ENCODE measurements around the gene PCSK7.

PCSK7 gene

DNA sequence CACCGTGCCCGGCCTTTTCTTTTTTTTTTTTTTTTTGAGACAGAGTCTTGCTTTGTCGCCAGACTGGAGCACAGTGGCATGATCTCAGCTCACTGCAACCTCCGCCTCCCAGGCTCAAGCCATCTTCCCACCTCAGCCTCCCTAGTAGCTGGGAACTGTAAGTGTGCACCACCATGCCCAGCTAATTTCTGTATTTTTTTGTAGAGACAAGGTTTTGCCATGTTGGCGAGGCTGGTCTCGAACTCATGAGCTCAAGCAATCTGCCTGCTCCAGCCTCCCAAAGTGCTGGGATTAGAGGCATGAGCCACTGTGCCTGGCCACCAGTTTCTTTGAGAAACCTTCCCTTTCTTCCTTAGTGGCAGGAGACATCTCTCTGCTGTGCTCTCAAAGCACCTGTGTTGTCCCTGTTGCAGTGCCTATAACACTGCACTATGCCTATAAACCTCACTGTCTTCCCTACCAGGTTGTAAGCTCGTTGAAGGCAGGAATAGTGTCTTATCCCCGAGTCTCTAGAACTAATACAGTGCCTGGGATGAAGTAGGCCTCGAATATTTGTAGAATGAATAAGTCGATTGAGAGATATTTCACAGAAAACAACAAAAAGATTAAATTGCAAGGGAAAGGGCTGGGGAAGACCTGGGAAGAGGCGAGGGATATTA, 19.0 kb downstream of the PCSK7 start:
- no peak for TF ChIP-seq TAF1 (IDR thresholded peaks at IDR 0.05; ENCODE audit: borderline replicate concordance, insufficient read depth, low read length)
- TF ChIP-seq POLR2AphosphoS5 (IDR thresholded peaks at IDR 0.05; ENCODE audit: low read depth, low read length): no peak
- no peak for TF ChIP-seq SIN3A (IDR thresholded peaks at IDR 0.05; ENCODE audit: borderline replicate concordance, insufficient read depth, low read length)
- TF ChIP-seq, protein P1, sequence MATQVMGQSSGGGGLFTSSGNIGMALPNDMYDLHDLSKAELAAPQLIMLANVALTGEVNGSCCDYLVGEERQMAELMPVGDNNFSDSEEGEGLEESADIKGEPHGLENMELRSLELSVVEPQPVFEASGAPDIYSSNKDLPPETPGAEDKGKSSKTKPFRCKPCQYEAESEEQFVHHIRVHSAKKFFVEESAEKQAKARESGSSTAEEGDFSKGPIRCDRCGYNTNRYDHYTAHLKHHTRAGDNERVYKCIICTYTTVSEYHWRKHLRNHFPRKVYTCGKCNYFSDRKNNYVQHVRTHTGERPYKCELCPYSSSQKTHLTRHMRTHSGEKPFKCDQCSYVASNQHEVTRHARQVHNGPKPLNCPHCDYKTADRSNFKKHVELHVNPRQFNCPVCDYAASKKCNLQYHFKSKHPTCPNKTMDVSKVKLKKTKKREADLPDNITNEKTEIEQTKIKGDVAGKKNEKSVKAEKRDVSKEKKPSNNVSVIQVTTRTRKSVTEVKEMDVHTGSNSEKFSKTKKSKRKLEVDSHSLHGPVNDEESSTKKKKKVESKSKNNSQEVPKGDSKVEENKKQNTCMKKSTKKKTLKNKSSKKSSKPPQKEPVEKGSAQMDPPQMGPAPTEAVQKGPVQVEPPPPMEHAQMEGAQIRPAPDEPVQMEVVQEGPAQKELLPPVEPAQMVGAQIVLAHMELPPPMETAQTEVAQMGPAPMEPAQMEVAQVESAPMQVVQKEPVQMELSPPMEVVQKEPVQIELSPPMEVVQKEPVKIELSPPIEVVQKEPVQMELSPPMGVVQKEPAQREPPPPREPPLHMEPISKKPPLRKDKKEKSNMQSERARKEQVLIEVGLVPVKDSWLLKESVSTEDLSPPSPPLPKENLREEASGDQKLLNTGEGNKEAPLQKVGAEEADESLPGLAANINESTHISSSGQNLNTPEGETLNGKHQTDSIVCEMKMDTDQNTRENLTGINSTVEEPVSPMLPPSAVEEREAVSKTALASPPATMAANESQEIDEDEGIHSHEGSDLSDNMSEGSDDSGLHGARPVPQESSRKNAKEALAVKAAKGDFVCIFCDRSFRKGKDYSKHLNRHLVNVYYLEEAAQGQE (IDR thresholded peaks at IDR 0.05; ENCODE audit: insufficient read depth in 1 of 2, low read depth in 2 of 2, low read length in 2 of 2): no peak
- TF ChIP-seq FOXP2 (optimal IDR thresholded peaks at IDR 0.05; ENCODE audit: borderline replicate concordance, extremely low read depth, extremely low read length, insufficient read depth): no peak

DNA sequence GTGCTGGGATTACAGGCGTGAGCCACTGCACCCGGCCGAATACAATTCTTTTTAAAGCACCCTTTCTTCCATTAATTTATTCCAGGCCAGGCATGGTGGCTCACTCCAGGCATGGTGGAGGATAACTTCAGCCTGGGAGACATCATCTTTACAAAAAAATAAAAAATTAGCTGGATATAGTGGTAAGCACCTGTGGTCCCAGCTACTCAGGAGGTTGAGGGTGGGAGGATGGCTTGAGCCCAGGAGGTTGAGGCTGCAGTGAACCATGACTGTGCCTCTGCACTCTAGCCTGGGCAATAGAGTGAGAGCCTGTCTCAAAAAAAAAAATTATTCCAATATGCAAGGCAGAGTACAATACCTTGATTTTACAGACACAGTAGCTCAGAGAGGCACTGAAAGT, 21.3 kb downstream of the PCSK7 start:
- TF ChIP-seq FOXP2 (optimal IDR thresholded peaks at IDR 0.05; ENCODE audit: borderline replicate concordance, extremely low read depth, extremely low read length, insufficient read depth) (no peak), TAF1 (IDR thresholded peaks at IDR 0.05; ENCODE audit: borderline replicate concordance, insufficient read depth, low read length) (no peak), POLR2AphosphoS5 (IDR thresholded peaks at IDR 0.05; ENCODE audit: low read depth, low read length) (no peak), SIN3A (IDR thresholded peaks at IDR 0.05; ENCODE audit: borderline replicate concordance, insufficient read depth, low read length) (no peak)
- TF ChIP-seq, protein P1 (IDR thresholded peaks at IDR 0.05; ENCODE audit: insufficient read depth in 1 of 2, low read depth in 2 of 2, low read length in 2 of 2): no peak

DNA sequence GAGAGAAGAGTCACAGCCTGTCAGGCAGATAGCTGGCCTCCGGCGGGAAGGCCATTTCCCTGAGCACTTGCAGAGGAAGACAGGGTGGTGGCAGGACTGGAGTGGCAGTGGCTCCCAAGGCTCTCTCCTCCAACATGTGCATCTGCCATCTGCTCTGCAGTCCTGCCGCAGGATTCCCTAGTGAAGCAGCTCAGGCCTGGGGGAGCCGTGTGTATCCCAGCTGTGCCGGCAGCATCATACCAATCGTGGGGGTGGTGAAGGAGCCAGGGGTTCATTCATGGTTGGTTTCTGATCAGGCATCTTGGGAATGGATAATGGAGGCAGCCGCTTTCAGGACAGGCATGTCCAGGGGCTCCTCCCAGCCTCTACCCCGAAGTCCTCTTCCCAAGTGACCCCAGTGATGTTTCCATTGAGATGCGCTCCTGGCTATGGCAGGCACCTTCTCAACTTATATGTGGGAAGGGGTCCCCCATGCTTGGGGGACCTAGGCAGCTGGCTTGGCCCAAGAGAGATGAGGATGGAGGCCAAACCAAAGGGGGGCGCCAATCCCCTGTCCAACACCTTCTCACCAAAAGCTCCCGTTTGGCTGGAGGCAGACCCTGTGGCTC, 26.6 kb downstream of the PCSK7 start:
- TF ChIP-seq TAF1 (IDR thresholded peaks at IDR 0.05; ENCODE audit: borderline replicate concordance, insufficient read depth, low read length) (no peak), POLR2AphosphoS5 (IDR thresholded peaks at IDR 0.05; ENCODE audit: low read depth, low read length) (no peak), FOXP2 (optimal IDR thresholded peaks at IDR 0.05; ENCODE audit: borderline replicate concordance, extremely low read depth, extremely low read length, insufficient read depth) (no peak), SIN3A (IDR thresholded peaks at IDR 0.05; ENCODE audit: borderline replicate concordance, insufficient read depth, low read length) (no peak)
- TF ChIP-seq, protein P1 (IDR thresholded peaks at IDR 0.05; ENCODE audit: insufficient read depth in 1 of 2, low read depth in 2 of 2, low read length in 2 of 2): no peak

DNA sequence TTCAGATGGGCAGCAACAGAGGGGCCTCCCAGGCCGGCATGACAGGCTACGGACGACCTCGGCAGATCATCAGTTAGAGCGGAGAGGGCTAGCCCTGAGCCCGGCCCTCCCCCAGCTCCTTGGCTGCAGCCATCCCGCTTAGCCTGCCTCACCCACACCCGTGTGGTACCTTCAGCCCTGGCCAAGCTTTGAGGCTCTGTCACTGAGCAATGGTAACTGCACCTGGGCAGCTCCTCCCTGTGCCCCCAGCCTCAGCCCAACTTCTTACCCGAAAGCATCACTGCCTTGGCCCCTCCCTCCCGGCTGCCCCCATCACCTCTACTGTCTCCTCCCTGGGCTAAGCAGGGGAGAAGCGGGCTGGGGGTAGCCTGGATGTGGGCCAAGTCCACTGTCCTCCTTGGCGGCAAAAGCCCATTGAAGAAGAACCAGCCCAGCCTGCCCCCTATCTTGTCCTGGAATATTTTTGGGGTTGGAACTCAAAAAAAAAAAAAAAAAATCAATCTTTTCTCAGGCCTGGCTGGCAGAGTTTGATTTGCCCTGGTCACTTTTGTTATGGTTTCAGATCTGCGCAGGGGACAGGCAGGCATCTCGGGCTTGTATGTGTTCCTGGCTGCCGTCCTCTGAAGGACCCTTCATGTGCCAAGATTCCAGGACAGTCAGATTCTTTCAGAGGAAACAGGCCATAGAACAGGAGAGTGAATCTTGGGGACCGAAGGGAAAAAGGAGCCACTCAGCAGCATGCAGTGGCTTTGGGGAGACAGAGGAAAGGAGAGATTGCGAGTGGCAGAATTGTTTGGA, 27.4 kb downstream of the PCSK7 start:
- TF ChIP-seq, protein P1 (IDR thresholded peaks at IDR 0.05; ENCODE audit: insufficient read depth in 1 of 2, low read depth in 2 of 2, low read length in 2 of 2): no peak
- TF ChIP-seq TAF1 (IDR thresholded peaks at IDR 0.05; ENCODE audit: borderline replicate concordance, insufficient read depth, low read length): no peak
- TF ChIP-seq POLR2AphosphoS5 (IDR thresholded peaks at IDR 0.05; ENCODE audit: low read depth, low read length): no peak
- no peak for TF ChIP-seq FOXP2 (optimal IDR thresholded peaks at IDR 0.05; ENCODE audit: borderline replicate concordance, extremely low read depth, extremely low read length, insufficient read depth)
- no peak for TF ChIP-seq SIN3A (IDR thresholded peaks at IDR 0.05; ENCODE audit: borderline replicate concordance, insufficient read depth, low read length)
